NCI-H2107 (cell line): ENCODE data around the gene PCDHGC4.

Source experiments
- DNase-seq: peaks from one replicate; lab custom pipeline; 2025; lab: John Stamatoyannopoulos, UW

PCDHGC4 gene

GRCh38 chr5:141529002-141529401 is 44.2 kb downstream of the PCDHGC4 start:
- DNase-seq = no peak

- no peak for DNase-seq
Observed at GRCh38 chr5:141529873-141530272, 45.0 kb downstream of the PCDHGC4 start.

DNA sequence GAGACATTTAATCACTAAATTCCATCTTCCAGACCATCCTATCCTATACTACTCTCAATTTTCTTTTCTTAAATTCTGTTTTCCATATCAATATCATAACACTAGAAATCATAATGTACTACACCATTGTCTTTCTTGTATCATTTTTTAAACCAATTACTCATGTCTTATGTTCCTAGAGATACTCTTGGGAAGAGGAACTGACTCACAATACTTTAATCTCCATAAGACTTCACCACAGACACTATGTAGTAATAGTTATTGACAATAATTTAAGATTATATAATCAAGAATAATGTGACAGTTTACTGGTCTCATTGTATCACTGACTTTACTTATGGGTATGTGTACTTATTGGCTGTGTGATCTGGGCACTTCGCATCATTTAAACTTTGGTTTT is 47.9 kb downstream of the PCDHGC4 start:
- no peak for DNase-seq

- DNase-seq = no peak
Observed at GRCh38 chr5:141533897-141534296, 49.1 kb downstream of the PCDHGC4 start.

DNA sequence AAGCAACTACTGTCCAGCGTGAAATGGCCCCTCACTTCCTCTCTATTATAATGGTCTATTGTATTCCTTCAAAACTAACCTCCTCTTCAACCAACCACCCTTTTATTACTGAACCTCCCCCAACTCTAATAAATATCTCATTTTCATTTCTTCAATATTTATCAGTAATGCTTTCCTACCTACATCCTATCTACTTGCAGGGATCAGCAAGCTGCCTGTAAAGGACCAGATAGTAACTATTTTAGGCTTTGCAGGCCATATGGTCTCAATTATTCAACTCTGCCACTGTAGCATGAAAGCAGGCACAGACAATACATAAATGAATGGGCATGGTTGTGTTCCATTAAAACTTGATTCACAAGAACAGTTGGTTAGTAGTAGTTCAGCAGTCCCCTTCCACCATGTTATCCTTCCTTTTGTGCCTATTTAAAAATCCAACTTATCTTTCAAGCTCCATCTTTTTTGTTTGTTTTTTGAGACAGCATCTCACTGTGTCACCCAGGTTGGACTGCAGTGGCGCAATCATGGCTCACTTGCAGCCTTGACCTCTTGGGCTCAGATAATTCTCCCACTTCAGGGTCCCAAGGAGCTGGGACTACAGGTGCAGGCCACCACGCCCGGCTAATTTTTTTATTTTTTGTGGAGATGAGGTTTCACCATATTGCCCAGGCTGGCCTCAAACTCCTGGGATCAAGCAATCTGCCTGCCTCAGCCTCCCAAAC is 49.8 kb downstream of the PCDHGC4 start:
- no peak for DNase-seq
